Measurements from ENCODE around the gene TBX4. TPM values are rescaled to one million over a fixed set of nuclear protein-coding genes. Genes with fewer than 3 reads are reported as not detected.

TBX4 gene
- total RNA-seq, 1 experiment from 2014 or later: 0.05 TPM

DNA sequence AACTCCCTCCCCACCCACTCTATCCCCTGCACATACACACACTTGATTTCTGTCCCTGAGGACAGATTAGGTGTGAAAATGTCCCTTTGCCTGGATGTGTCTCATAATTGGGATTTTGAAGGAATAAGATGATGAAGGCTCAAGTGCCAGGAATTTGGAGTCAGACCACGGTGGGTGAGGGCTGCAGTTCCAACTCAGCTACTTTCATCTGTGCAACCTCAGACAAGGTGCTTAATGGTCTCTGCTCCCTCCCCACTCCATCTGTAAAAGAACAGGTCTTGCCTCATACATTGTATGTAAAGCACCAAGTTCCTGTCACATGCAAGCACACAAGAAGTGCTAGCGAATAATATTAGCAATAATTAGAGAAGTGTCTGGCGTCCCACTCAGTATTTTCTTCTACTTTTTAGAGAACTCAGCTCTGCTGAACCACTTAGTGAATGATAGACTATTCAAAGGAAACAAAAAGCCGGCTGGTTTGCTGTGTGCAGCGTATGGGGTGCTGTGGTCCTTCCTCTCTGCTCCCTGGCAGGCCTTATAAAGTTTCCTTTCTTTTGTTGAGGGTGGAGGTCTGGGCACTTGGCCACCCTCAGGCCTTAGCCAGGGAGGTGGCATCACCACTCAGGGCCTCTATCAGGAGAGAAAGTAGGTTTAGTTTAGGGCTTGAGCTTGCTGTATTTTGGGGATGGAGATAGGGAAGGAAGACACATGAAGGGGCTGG lies 6.4 kb downstream of the TBX4 start:
- DNase-seq (ENCODE audit: low read depth in 1 of 2, low spot score in 2 of 2): peak in 1 of 2 experiments; percentile 12
- H3K27ac ChIP-seq: no peak overlapping the region
- H3K4me1 ChIP-seq (replicated peaks): 0 out of 2 replicates have a peak, but pooled peaks cover 4% of the 10 kb centered on the region
- H3K9me3 ChIP-seq (replicated peaks): peaks cover 21% of the 10 kb centered on the region
- no peaks in the 10 kb centered on the region for H3K36me3 ChIP-seq
- peaks cover 7% of the 10 kb centered on the region; the same call in 1 of the 2 replicates for H3K27me3 ChIP-seq (replicated peaks)
- no peak overlapping the region for H3K4me3 ChIP-seq

DNA sequence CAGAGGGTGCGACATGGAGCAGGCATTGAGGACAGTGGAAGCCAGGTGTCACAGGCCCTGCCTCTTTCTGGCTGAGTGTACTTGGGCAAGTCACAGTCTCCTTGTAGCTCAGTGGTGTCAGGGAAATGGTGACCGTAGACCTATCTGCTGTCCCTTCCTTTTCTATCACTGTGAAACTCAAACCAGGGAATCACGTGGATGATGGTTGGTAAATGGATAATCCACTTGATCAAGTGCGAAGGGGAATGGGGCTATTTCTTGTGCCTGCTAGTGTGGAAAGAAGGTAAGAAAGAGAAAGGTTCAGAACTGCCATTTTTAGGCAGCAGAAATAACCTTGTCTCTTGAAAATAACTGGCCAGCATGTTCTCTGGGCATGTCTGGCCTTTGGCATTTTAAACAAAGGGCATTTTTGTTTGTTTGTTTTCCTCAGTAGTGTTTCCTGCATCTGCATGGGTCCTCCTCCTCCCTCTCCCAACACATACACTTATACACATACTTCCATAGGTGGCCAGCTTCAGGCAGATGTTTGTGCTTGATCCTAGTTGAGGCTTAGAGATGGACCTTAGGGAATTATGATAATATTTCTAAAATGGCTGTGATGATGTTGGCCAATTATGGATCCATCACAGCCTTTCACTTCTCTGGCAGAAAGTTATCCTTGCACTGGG lies 7.1 kb downstream of the TBX4 start:
- Histone ChIP-seq H3K27me3 (replicated peaks) (peaks cover 7% of the 10 kb centered on the region; the same call in 1 of the 2 replicates), H3K4me1 (replicated peaks) (0 out of 2 replicates have a peak, but pooled peaks cover 4% of the 10 kb centered on the region), H3K9me3 (replicated peaks) (peaks cover 20% of the 10 kb centered on the region), H3K36me3 (no peaks in the 10 kb centered on the region), H3K4me3 (no peak overlapping the region), H3K27ac (no peak overlapping the region)
- DNase-seq (ENCODE audit: low read depth in 1 of 2, low spot score in 2 of 2): peak in 1 of 2 experiments; percentile 28

- H3K4me3 ChIP-seq: no peak overlapping the region
- 0 out of 2 replicates have a peak, but pooled peaks cover 4% of the 10 kb centered on the region for H3K4me1 ChIP-seq (replicated peaks)
- H3K36me3 ChIP-seq: no peaks in the 10 kb centered on the region
- H3K27me3 ChIP-seq (replicated peaks): peaks cover 7% of the 10 kb centered on the region; the same call in 1 of the 2 replicates
- H3K27ac ChIP-seq: no peak overlapping the region
- H3K9me3 ChIP-seq (replicated peaks): peaks cover 12% of the 10 kb centered on the region
- peak in 1 of 2 experiments; percentile 36 for DNase-seq (ENCODE audit: low read depth in 1 of 2, low spot score in 2 of 2)
Measured at GRCh38 chr17:61459939-61460718, 7.9 kb downstream of the TBX4 start.

DNA sequence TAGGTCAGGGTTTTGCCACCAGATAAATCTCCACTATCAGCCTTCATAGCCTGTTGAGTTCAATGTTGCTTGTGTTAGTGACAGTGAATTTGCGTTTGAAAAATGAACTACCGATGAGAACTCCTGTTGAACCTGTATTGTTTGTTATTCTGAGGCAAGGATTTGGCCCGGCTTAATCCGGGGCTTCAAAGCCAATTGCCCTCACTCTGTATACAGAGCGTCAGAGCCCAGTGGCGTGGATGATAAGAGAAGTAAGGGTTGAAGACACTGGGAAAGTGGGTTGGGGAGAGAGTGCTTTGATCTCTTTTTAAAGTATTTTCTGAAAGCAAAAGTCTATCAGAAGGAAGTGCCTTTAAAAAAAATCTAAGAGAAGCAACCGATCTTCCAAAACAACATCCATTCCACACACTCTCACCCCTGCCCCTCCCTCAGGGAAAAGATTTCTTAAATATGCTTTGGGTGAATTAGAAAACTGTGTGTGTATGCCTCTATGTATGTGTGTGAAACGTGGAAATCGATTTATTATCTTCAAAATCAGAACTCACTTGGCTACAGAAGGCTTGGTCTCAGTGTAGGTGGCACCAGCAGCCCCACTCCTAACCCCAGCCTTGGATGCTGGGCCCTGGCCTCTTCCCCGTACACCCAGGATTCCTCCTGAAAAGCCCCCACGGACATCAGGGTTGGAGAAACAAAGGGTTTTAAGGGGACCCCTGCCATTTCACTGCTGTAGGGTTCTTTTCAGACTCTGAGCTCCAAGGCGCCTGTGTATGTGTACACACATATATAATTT lies 8.8 kb downstream of the TBX4 start:
- Histone ChIP-seq H3K4me1 (replicated peaks) (0 out of 2 replicates have a peak, but pooled peaks cover 4% of the 10 kb centered on the region), H3K27me3 (replicated peaks) (peaks cover 7% of the 10 kb centered on the region; the same call in 1 of the 2 replicates), H3K9me3 (replicated peaks) (peaks cover 3% of the 10 kb centered on the region; the same call in 1 of the 2 replicates), H3K36me3 (no peaks in the 10 kb centered on the region), H3K27ac (no peak overlapping the region), H3K4me3 (no peak overlapping the region)
- DNase-seq (ENCODE audit: low read depth in 1 of 2, low spot score in 2 of 2): peak in 1 of 2 experiments; percentile 29

GRCh38 chr17:61461586-61461966 lies 9.4 kb downstream of the TBX4 start:
- no peaks in the 10 kb centered on the region for H3K36me3 ChIP-seq
- H3K27me3 ChIP-seq (replicated peaks): peaks cover 7% of the 10 kb centered on the region; the same call in 1 of the 2 replicates
- 0 out of 2 replicates have a peak, but pooled peaks cover 4% of the 10 kb centered on the region for H3K4me1 ChIP-seq (replicated peaks)
- no peaks in the 10 kb centered on the region for H3K9me3 ChIP-seq (replicated peaks)
- H3K4me3 ChIP-seq: no peak overlapping the region
- H3K27ac ChIP-seq: no peak overlapping the region
- no peak for DNase-seq (ENCODE audit: low read depth in 1 of 2, low spot score in 2 of 2)

DNA sequence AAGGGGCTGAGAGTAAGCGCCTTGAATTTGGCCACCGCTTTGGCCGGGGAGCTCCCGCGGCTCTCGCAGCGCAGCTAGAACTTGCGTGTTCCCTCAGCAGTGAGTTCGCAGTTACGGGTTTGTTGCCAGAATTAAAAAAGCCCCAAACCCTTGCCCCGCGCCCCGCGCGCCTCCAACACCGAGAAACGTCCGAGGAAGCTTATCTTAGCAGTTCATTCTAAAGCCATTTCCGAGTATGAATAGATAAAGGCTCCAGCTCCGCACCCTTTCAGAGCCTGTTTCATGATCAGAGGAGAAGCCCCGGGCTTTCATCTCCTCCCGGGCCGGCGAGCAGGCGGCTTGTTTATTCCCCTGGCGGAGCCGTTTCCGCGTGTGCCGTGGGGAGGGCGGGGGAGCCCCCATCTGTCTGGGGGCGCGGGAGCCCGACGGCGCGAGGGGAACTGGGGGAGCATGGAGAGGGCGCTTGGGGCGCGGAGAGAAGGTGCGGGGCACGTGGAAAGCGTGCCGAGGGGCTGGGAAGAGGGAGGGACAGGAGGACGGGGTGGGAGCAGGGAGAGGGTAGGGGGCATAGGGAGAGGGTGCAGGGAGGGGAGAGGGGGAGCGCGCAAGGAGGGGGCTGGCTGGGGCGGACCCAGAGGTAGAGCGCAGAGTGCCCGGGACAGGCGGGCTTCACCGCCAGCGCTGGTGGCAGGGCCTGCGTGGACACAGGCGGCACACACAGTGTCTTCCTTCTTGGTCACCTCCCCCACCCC lies 9.9 kb downstream of the TBX4 start:
- no peaks in the 10 kb centered on the region for H3K36me3 ChIP-seq
- DNase-seq (ENCODE audit: low read depth in 1 of 2, low spot score in 2 of 2): peak in 1 of 2 experiments; percentile 42
- H3K4me3 ChIP-seq: no peak overlapping the region
- H3K4me1 ChIP-seq (replicated peaks): 0 out of 2 replicates have a peak, but pooled peaks cover 4% of the 10 kb centered on the region
- H3K27me3 ChIP-seq (replicated peaks): peaks cover 7% of the 10 kb centered on the region; the same call in 1 of the 2 replicates
- H3K9me3 ChIP-seq (replicated peaks): no peaks in the 10 kb centered on the region
- no peak overlapping the region for H3K27ac ChIP-seq

DNA sequence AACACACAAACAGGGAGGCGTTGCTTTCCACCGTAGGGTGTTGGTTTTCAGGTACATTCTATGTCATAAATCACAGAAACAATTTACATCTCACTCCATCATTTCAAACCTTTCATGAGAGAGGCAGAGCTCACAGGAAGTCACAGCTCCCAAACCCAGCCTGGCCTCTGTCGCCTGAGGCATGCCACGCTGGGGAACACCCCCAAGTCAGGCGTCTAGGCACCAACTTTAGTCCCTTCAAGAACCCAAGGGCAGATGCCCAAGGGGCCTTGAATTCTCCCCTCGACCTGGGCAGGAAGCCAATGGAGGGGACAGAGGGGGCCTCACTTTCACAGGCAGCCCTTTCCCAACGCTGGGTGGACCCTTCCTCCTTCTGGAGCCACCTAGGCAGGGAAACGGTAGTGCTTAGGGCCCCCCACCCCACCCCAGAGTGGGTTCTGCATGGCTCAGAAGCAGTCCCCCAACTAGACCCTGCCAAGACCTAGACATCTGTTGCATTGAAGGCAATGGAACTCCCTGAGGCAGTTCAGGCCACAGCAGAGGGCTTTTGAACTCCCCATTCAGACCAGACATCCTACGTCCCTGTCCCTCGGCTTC lies 10.6 kb downstream of the TBX4 start:
- peak in 1 of 2 experiments; percentile 44 for DNase-seq (ENCODE audit: low read depth in 1 of 2, low spot score in 2 of 2)
- no peak overlapping the region for H3K27ac ChIP-seq

DNA sequence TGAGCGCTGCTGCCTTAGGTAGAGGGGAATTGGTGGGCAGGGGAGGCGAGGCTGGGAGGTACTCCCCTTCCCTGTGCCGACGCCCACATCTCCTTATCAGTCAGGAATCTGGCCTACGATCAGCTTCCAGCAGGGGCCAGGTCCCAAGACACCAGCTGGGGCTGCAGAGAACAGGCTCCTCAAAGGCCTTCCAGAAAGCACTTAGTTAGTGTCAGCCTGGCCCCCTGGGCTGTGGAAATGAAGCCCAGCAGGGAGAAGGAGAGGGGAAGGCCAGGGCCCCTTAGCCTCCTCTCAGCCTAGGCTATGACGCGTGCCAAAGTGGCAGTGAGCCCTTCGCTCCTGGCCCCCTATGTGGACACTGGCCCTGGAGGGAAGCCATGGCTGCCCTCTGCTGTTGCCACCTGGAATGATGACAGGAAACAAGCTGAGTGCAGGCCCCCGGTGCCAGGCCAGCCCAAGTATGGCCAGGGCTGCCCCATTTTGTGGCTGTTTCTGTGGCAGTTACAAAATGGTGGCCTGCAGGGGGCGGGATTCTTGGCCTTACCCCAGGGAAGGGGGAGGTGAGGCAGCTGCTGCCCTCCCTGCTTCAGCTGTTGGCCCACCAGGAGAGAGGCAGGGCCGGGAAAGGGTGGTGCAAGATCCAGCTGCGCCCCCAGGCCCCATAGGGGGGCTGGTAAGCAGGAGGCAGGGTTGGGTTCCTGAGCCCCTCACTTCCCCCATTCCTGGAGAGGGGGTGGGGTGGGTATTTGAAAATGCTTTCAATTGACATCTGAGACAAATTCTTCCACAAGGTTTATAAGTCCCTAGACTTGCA lies 11.3 kb downstream of the TBX4 start:
- Histone ChIP-seq H3K27ac (no peak overlapping the region), H3K27me3 (replicated peaks) (peaks cover 7% of the 10 kb centered on the region; the same call in 1 of the 2 replicates), H3K9me3 (replicated peaks) (no peaks in the 10 kb centered on the region), H3K4me1 (replicated peaks) (peaks cover 7% of the 10 kb centered on the region), H3K4me3 (no peak overlapping the region), H3K36me3 (no peaks in the 10 kb centered on the region)
- DNase-seq (ENCODE audit: low read depth in 1 of 2, low spot score in 2 of 2): peak in 1 of 2 experiments; percentile 45

More for the DNA sequence above, 10.6 kb downstream of the TBX4 start:
- Histone ChIP-seq H3K4me3 (no peak overlapping the region), H3K9me3 (replicated peaks) (no peaks in the 10 kb centered on the region), H3K4me1 (replicated peaks) (peaks cover 4% of the 10 kb centered on the region; the same call in 1 of the 2 replicates), H3K36me3 (no peaks in the 10 kb centered on the region), H3K27me3 (replicated peaks) (peaks cover 7% of the 10 kb centered on the region; the same call in 1 of the 2 replicates)

GRCh38 chr17:61464130-61464842 lies 12.1 kb downstream of the TBX4 start:
- DNase-seq (ENCODE audit: low read depth in 1 of 2, low spot score in 2 of 2): no peak
- Histone ChIP-seq H3K4me3 (no peak overlapping the region), H3K27ac (no peak overlapping the region), H3K4me1 (replicated peaks) (peaks cover 10% of the 10 kb centered on the region), H3K9me3 (replicated peaks) (no peaks in the 10 kb centered on the region), H3K36me3 (no peaks in the 10 kb centered on the region), H3K27me3 (replicated peaks) (peaks cover 7% of the 10 kb centered on the region; the same call in 1 of the 2 replicates)

DNA sequence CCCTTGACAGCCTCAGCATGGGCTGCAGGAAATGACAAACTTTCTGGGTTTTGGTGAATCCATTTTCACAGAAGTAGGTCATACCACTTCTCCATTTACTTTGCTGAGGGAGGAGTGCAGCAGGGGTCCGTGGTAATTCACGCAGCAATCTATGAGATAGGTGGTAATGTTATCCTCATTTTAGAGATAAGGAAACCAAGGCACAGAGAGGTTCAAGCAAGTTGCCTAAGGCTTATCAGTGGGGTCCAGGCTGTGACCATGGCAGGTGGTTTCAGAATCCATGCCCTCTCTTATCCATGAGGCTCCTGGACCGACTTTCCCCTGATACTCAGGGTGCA lies 12.6 kb downstream of the TBX4 start:
- no peak overlapping the region for H3K27ac ChIP-seq
- no peak for DNase-seq (ENCODE audit: low read depth in 1 of 2, low spot score in 2 of 2)
- H3K9me3 ChIP-seq (replicated peaks): no peaks in the 10 kb centered on the region
- no peak overlapping the region for H3K4me3 ChIP-seq
- no peaks in the 10 kb centered on the region for H3K36me3 ChIP-seq
- peaks cover 7% of the 10 kb centered on the region; the same call in 1 of the 2 replicates for H3K27me3 ChIP-seq (replicated peaks)
- peaks cover 10% of the 10 kb centered on the region for H3K4me1 ChIP-seq (replicated peaks)

Data from SJSA1 (cell line).